ENCODE measurements around the gene ZNF677. TPM values are rescaled to one million over a fixed set of nuclear protein-coding genes. Genes with fewer than 3 reads are reported as not detected.

The ZNF677 gene
- polyA plus RNA-seq, 2 of the 4 experiments (the other 2 are of a cell fraction) = not detected

Other genes with a start within 250 kb of the ZNF677 start
- not detected in 2 replicates for gene ERVV-1, start 241.0 kb downstream of the ZNF677 start, polyA plus RNA-seq (2011; rRNA removed)
- not detected in 3 replicates for gene ERVV-1, start 241.0 kb downstream of the ZNF677 start, polyA plus RNA-seq (2017; fragmentation: RNase III; extraction: RNeasy Plus Mini Kit Qiagen cat#74134 plus additional on column Dnase treatment)
- not detected in 2 replicates for gene ERVV-2, start 210.1 kb downstream of the ZNF677 start, polyA plus RNA-seq (2011; rRNA removed)
- gene ERVV-2, start 210.1 kb downstream of the ZNF677 start, polyA plus RNA-seq (2017; fragmentation: RNase III; extraction: RNeasy Plus Mini Kit Qiagen cat#74134 plus additional on column Dnase treatment) = not detected in 3 replicates
- gene ZNF160, start 151.5 kb downstream of the ZNF677 start, polyA plus RNA-seq (2011; rRNA removed) = 15.4 and 16.6 TPM in 2 replicates
- gene ZNF160, start 151.5 kb downstream of the ZNF677 start, polyA plus RNA-seq (2017; fragmentation: RNase III; extraction: RNeasy Plus Mini Kit Qiagen cat#74134 plus additional on column Dnase treatment) = 8.8 to 9.6 TPM (median 9.1 TPM) in 3 replicates
- not detected in 2 replicates for gene ZNF415, start 122.0 kb downstream of the ZNF677 start, polyA plus RNA-seq (2011; rRNA removed)
- gene ZNF415, start 122.0 kb downstream of the ZNF677 start, polyA plus RNA-seq (2017; fragmentation: RNase III; extraction: RNeasy Plus Mini Kit Qiagen cat#74134 plus additional on column Dnase treatment) = not detected in 3 replicates
- gene ZNF347, start 95.8 kb downstream of the ZNF677 start, polyA plus RNA-seq (2011; rRNA removed) = not detected in 2 replicates
- not detected in 3 replicates for gene ZNF347, start 95.8 kb downstream of the ZNF677 start, polyA plus RNA-seq (2017; fragmentation: RNase III; extraction: RNeasy Plus Mini Kit Qiagen cat#74134 plus additional on column Dnase treatment)
- gene ZNF665, start 61.5 kb downstream of the ZNF677 start, polyA plus RNA-seq (2011; rRNA removed) = not detected in 2 replicates
- gene ZNF665, start 61.5 kb downstream of the ZNF677 start, polyA plus RNA-seq (2017; fragmentation: RNase III; extraction: RNeasy Plus Mini Kit Qiagen cat#74134 plus additional on column Dnase treatment) = not detected in 3 replicates
- gene VN1R2, start 3.4 kb upstream of the ZNF677 start, polyA plus RNA-seq (2011; rRNA removed) = not detected in 2 replicates
- gene VN1R2, start 3.4 kb upstream of the ZNF677 start, polyA plus RNA-seq (2017; fragmentation: RNase III; extraction: RNeasy Plus Mini Kit Qiagen cat#74134 plus additional on column Dnase treatment) = not detected in 3 replicates
- not detected in 2 replicates for gene VN1R4, start 12.8 kb upstream of the ZNF677 start, polyA plus RNA-seq (2011; rRNA removed)
- not detected in 3 replicates for gene VN1R4, start 12.8 kb upstream of the ZNF677 start, polyA plus RNA-seq (2017; fragmentation: RNase III; extraction: RNeasy Plus Mini Kit Qiagen cat#74134 plus additional on column Dnase treatment)
- gene ZNF845, start 78.9 kb upstream of the ZNF677 start, polyA plus RNA-seq (2011; rRNA removed) = 8.3 and 8.4 TPM in 2 replicates
- 3.3 to 3.7 TPM (median 3.5 TPM) in 3 replicates for gene ZNF845, start 78.9 kb upstream of the ZNF677 start, polyA plus RNA-seq (2017; fragmentation: RNase III; extraction: RNeasy Plus Mini Kit Qiagen cat#74134 plus additional on column Dnase treatment)
- gene ZNF525, start 110.8 kb upstream of the ZNF677 start, polyA plus RNA-seq (2011; rRNA removed) = 1.00 and 1.3 TPM in 2 replicates
- gene ZNF525, start 110.8 kb upstream of the ZNF677 start, polyA plus RNA-seq (2017; fragmentation: RNase III; extraction: RNeasy Plus Mini Kit Qiagen cat#74134 plus additional on column Dnase treatment) = 0.12 to 0.46 TPM (median 0.41 TPM) in 3 replicates
- gene ZNF765, start 140.3 kb upstream of the ZNF677 start, polyA plus RNA-seq (2011; rRNA removed) = 8.3 and 9.0 TPM in 2 replicates
- gene ZNF765, start 140.3 kb upstream of the ZNF677 start, polyA plus RNA-seq (2017; fragmentation: RNase III; extraction: RNeasy Plus Mini Kit Qiagen cat#74134 plus additional on column Dnase treatment) = 4.4 to 5.1 TPM (median 4.8 TPM) in 3 replicates
- 18.7 and 21.4 TPM in 2 replicates for gene ZNF761, start 177.1 kb upstream of the ZNF677 start, polyA plus RNA-seq (2011; rRNA removed)
- gene ZNF761, start 177.1 kb upstream of the ZNF677 start, polyA plus RNA-seq (2017; fragmentation: RNase III; extraction: RNeasy Plus Mini Kit Qiagen cat#74134 plus additional on column Dnase treatment) = 6.6 to 7.9 TPM (median 7.4 TPM) in 3 replicates
- 0.57 and 0.78 TPM in 2 replicates for gene ZNF813, start 212.9 kb upstream of the ZNF677 start, polyA plus RNA-seq (2011; rRNA removed)
- gene ZNF813, start 212.9 kb upstream of the ZNF677 start, polyA plus RNA-seq (2017; fragmentation: RNase III; extraction: RNeasy Plus Mini Kit Qiagen cat#74134 plus additional on column Dnase treatment) = 0.30 to 0.67 TPM (median 0.63 TPM) in 3 replicates

All from A549 (cell line).